HG03108 (cell line): ENCODE results near the gene CD164.
A peak's percentile ranks its signal among the peaks of the same experiment; 100 is the strongest.

Experiments used
- ATAC-seq: cut with Tn5 transposase; IDR thresholded peaks from one replicate; pipeline ENCODE4 v1.9.1; 2021; ENCODE audit warnings: moderate library complexity; ENCODE audit not compliant: unreplicated experiment

The CD164 gene

GRCh38 chr6:109381747-109382575, at the start of gene CD164:
TSS of gene CD164 (minus strand) at chr6:109382467. CDS start at chr6:109382378, 89 bp downstream.
- peak; percentile 45 for ATAC-seq

- ATAC-seq, result no peak
Observed at GRCh38 chr6:109429496-109429895, 47.2 kb upstream of the CD164 start.

GRCh38 chr6:109428889-109429477, 46.7 kb upstream of the CD164 start:
- ATAC-seq, result no peak

GRCh38 chr6:109424946-109425345, 42.7 kb upstream of the CD164 start:
- ATAC-seq, result no peak

- no peak for ATAC-seq
Observed at GRCh38 chr6:109421184-109421583, 38.9 kb upstream of the CD164 start.

GRCh38 chr6:109420751-109421150, 38.5 kb upstream of the CD164 start:
- ATAC-seq, result no peak

GRCh38 chr6:109417646-109418045, 35.4 kb upstream of the CD164 start:
- ATAC-seq, result no peak

- ATAC-seq, result no peak
Observed at GRCh38 chr6:109411034-109411433, 28.8 kb upstream of the CD164 start.

GRCh38 chr6:109406196-109406595, 23.9 kb upstream of the CD164 start:
- ATAC-seq, result no peak

GRCh38 chr6:109397020-109397419, 14.8 kb upstream of the CD164 start:
- no peak for ATAC-seq

GRCh38 chr6:109396046-109396718, 13.9 kb upstream of the CD164 start:
- no peak for ATAC-seq

- no peak for ATAC-seq
Observed at GRCh38 chr6:109393886-109394281, 11.6 kb upstream of the CD164 start.

GRCh38 chr6:109393157-109393885, 11.1 kb upstream of the CD164 start:
- no peak for ATAC-seq

- no peak for ATAC-seq
Observed at GRCh38 chr6:109389650-109390274, 7.5 kb upstream of the CD164 start.

GRCh38 chr6:109388265-109388664, 6.0 kb upstream of the CD164 start:
- ATAC-seq, result no peak

- ATAC-seq, result no peak
Observed at GRCh38 chr6:109383438-109383940, 1.2 kb upstream of the CD164 start.

- peak; percentile 56 for ATAC-seq
Observed at GRCh38 chr6:109382576-109383437, 540 bp upstream of the CD164 start.

GRCh38 chr6:109381061-109381746, 1.1 kb downstream of the CD164 start:
- ATAC-seq, result no peak

GRCh38 chr6:109379711-109380110, 2.6 kb downstream of the CD164 start:
- ATAC-seq, result no peak
